GM12873 (cell line): ENCODE data around the gene MPI.

Source experiments
- TF ChIP-seq, protein P1 (sequence below): IDR thresholded peaks from 2 replicates; pipeline ENCODE4 v1.5.1; 2012; ENCODE audit warnings: low read depth, mild to moderate bottlenecking, moderate library complexity, low read length, control low read depth; ENCODE audit not compliant: insufficient read depth; ENCODE audit errors: missing control alignments

Gene MPI

DNA sequence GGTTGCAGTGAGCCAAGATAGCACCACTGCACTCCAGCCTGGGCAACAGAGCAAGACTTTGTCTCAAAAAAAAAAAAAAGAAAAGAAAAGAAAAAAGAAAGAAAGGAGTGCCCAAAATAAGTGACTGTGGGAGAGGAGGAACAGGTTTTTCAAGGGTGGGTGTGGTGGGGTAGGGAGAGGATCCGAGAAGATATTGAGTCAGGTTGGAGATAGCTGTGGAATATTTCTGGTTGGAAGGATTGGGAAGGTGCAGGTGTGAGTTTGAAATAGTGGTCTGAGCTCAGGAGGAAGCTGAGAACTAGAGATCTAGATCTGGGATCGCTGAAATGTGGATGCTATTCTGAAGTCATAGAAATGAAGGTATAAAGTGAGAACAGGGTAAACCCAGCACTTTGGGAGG lies 24.5 kb upstream of the MPI start:
- TF ChIP-seq, protein P1, sequence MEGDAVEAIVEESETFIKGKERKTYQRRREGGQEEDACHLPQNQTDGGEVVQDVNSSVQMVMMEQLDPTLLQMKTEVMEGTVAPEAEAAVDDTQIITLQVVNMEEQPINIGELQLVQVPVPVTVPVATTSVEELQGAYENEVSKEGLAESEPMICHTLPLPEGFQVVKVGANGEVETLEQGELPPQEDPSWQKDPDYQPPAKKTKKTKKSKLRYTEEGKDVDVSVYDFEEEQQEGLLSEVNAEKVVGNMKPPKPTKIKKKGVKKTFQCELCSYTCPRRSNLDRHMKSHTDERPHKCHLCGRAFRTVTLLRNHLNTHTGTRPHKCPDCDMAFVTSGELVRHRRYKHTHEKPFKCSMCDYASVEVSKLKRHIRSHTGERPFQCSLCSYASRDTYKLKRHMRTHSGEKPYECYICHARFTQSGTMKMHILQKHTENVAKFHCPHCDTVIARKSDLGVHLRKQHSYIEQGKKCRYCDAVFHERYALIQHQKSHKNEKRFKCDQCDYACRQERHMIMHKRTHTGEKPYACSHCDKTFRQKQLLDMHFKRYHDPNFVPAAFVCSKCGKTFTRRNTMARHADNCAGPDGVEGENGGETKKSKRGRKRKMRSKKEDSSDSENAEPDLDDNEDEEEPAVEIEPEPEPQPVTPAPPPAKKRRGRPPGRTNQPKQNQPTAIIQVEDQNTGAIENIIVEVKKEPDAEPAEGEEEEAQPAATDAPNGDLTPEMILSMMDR, result no peak

DNA sequence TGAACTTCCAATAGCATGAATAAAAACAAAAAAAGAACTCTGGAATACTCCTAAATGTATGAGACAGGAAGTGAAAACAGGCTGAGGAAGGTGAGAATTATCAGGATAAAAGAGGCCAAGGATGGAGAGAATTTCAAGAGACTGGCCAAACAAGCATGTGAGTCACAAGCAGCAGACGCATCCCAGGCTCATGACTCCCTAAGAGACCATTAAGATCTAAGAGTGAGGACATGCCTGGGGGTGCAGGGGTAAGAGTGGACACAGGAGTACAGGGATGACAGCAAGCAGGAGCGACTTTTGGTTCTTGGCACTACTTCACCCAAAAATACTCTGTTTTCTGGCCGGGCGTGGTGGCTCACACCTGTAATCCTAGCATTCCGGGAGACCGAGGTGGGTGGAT lies 23.8 kb upstream of the MPI start:
- TF ChIP-seq, protein P1, result no peak

DNA sequence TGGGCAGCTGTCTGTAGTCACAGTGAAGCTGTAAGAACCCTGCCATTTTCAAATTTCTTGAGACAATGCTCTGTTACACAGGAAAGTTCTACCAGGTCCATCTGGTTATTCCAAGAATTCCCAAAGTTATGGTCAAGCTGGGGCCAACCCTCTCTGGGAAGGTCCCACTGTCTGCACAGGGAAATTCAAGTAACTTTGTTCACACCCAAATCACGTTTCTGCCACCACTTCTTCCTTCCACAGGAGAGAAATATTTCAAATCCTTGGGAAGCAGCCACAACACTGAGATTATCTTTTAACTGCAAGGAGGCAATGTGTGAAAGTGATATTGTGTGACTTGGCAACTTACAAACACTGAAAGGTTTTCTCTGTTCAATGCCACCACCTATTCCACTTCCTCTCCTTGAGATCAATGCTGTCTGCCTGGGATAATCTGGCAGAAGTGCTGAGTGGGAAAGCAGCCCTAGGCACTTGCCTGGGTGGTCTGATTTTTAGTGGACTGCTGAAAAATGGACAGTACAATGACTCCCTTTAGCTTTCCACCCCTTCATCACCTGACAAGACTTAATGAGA lies 22.3 kb upstream of the MPI start:
- TF ChIP-seq, protein P1, result no peak

DNA sequence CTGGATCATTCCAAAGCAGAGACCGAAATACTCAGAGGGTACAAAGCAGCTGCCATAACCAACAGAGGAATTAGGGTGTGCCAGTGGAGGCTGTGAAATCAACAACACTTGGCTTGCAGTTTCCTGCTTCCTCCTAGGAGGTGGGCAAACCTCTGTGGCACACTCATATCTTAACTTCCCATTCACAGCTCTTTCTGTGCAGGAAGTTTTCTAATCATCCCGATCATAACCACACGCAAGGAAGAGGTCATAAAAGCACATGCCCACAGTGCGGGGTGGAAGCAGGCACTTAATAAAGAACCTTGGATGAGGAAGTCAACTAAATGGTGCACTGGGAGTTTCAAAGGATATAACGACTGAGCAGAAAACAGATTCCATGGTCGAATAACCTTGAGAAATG lies 21.8 kb upstream of the MPI start:
- TF ChIP-seq, protein P1, result no peak

DNA sequence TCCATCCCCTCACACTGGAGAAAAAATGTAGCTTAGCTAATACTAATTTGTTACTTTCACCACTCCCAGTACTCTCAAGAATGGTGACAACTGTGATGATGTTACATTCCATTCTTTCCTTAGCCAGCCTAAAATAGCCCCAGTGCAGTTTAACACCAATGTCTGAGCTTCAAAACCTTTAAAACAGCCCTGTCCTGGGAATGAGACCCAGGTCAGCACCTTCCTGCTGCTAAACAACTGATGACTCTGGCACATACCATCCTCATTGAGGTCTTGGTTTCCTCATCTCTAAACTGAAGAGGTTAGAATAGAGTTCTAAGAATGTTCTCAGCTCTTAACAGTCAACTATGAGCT lies 20.5 kb upstream of the MPI start:
- TF ChIP-seq, protein P1, result no peak

DNA sequence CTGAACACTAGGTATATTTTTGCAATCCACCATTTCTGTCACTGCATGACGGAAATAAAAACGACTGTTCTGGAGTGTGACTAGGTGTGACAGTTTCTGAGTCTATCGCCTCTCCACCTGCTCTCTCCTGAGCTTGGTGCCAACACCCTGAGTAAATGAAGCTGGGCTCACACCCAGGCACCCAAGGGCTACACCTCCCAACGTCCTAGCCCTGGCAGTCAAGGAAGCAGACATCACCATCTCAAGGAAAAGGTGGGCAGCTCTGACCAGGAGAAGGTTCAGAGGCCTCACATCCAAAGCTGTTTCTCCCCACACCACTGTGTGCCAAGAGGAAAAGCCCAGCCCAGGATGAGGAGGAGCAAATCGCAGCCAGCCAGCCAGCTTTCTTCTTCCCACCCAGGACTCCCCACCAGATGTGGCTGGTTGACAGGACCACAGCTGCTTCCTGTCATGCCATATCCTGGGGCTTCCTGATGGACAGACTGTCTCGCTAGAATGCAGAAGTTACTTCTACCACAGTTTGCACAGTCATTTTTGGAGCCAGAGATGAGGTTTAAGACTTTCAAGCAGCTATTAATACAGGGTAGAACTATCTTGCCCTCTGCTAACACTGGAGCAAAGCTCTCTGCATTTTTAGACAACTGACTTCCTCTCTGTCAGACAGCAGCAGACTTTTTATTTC lies 20.0 kb upstream of the MPI start:
- TF ChIP-seq, protein P1, result no peak

DNA sequence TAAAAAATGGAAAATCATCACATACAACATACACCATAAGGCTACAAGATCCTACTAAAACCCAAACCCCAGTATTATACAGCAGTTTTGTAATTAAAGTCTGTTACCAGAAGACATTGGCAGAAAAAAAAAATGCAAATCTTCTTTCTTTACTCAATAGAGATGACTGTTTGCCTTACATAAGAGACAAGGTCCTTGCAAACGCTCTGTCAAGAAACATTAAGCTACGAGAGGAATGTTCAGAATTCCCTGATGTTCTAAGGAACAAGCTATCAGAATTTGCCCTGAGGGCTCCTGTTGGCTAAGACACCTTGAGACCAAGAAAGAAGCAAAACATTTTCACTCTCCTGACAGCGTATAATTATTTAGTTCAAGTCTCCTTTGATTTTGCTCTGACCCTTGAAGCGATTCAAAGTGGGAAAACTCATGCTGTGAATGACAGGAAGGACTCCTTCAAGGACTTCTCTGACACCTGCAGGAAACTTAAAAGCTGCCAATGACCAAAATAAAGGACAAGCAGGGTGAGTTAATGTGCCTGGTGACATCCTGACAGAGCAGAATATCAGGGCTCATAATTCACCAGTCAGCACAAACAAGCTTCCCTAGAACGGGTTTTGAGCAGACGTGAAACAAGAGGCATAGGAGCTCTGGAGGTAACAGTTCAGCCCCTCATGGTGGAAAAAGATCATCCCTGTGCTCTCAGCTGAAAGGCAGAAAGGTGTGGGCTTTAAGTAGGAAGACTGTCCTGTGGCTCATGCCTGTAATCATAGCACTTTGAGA lies 19.2 kb upstream of the MPI start:
- TF ChIP-seq, protein P1, result no peak
